Endothelial cell (in vitro differentiated cells): Measurements from ENCODE around the gene SND1. TPM values are rescaled to one million over a fixed set of nuclear protein-coding genes. Genes with fewer than 3 reads are reported as not detected.
A peak's percentile ranks its signal among the peaks of the same experiment; 100 is the strongest.

Source experiments
- DNase-seq: peaks from one replicate; pipeline ENCODE4 v3.0.0; 2021; ENCODE audit warnings: low spot score
- H3K27ac Mint-ChIP-seq: one replicate; pipeline ENCODE4 v1.8.0; 2021; ENCODE audit warnings: mixed read lengths, inconsistent platforms; ENCODE audit not compliant: unreplicated experiment
- H3K27me3 Mint-ChIP-seq: one replicate; pipeline ENCODE4 v1.8.0; 2021; ENCODE audit warnings: mild to moderate bottlenecking, moderate library complexity, mixed read lengths, inconsistent platforms; ENCODE audit not compliant: unreplicated experiment
- H3K36me3 Mint-ChIP-seq: one replicate; pipeline ENCODE4 v1.8.0; 2021; ENCODE audit warnings: mild to moderate bottlenecking, low read depth, mixed read lengths, inconsistent platforms; ENCODE audit not compliant: unreplicated experiment
- H3K4me1 Mint-ChIP-seq: one replicate; pipeline ENCODE4 v1.8.0; 2021; ENCODE audit warnings: mild to moderate bottlenecking, mixed read lengths, inconsistent platforms; ENCODE audit not compliant: unreplicated experiment
- H3K4me3 Mint-ChIP-seq: one replicate; pipeline ENCODE4 v1.8.0; 2021; ENCODE audit warnings: mild to moderate bottlenecking, mixed read lengths, inconsistent platforms; ENCODE audit not compliant: unreplicated experiment
- H3K9me3 Mint-ChIP-seq: one replicate; pipeline ENCODE4 v1.8.0; 2021; ENCODE audit warnings: mixed read lengths, inconsistent platforms; ENCODE audit not compliant: unreplicated experiment
- total RNA-seq: library from RNA; stranded (reverse); fragmentation: NEBNext Ultra II Directional; extraction: Animal tissue kit (Norgen Biotek cat#: 25700); gene quantifications from one replicate; pipeline ENCODE4 v1.2.1, GENCODE V29; 2021; ENCODE audit not compliant: unreplicated experiment
- TF ChIP-seq, protein P1 (sequence below): fragments of 200-600 bp; sonication (generic); IDR thresholded peaks from one replicate; pipeline ENCODE4 v1.5.0; 2021; ENCODE audit warnings: antibody characterized with exemption; ENCODE audit not compliant: unreplicated experiment

The SND1 gene
- total RNA-seq, 1 donor from 2014 or later = 375 TPM

- DNase-seq = no peak
- Mint-ChIP-seq H3K9me3 (no peaks in the 10 kb centered on the region), H3K4me1 (peaks cover 65% of the 10 kb centered on the region), H3K36me3 (peaks cover 54% of the 10 kb centered on the region), H3K27me3 (peaks cover 24% of the 10 kb centered on the region), H3K27ac (peak overlapping the region; percentile 45), H3K4me3 (peak overlapping the region; percentile 45)
- TF ChIP-seq, protein P1, sequence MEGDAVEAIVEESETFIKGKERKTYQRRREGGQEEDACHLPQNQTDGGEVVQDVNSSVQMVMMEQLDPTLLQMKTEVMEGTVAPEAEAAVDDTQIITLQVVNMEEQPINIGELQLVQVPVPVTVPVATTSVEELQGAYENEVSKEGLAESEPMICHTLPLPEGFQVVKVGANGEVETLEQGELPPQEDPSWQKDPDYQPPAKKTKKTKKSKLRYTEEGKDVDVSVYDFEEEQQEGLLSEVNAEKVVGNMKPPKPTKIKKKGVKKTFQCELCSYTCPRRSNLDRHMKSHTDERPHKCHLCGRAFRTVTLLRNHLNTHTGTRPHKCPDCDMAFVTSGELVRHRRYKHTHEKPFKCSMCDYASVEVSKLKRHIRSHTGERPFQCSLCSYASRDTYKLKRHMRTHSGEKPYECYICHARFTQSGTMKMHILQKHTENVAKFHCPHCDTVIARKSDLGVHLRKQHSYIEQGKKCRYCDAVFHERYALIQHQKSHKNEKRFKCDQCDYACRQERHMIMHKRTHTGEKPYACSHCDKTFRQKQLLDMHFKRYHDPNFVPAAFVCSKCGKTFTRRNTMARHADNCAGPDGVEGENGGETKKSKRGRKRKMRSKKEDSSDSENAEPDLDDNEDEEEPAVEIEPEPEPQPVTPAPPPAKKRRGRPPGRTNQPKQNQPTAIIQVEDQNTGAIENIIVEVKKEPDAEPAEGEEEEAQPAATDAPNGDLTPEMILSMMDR = no peak
These were observed 345.4 kb downstream of the SND1 start for GRCh38 chr7:127997226-127997922.

GRCh38 chr7:127998671-127999070 is 346.7 kb downstream of the SND1 start:
- H3K4me1 Mint-ChIP-seq = peaks cover 60% of the 10 kb centered on the region
- H3K4me3 Mint-ChIP-seq = no peak overlapping the region
- TF ChIP-seq, protein P1 = no peak
- no peak for DNase-seq
- peaks cover 26% of the 10 kb centered on the region for H3K27me3 Mint-ChIP-seq
- H3K36me3 Mint-ChIP-seq = peaks cover 49% of the 10 kb centered on the region
- no peak overlapping the region for H3K27ac Mint-ChIP-seq
- no peaks in the 10 kb centered on the region for H3K9me3 Mint-ChIP-seq

- peaks cover 65% of the 10 kb centered on the region for H3K4me1 Mint-ChIP-seq
These were observed 348.1 kb downstream of the SND1 start for GRCh38 chr7:128000048-128000447.

GRCh38 chr7:128000854-128001265 is 348.9 kb downstream of the SND1 start:
- Mint-ChIP-seq H3K4me3 (peak overlapping the region; percentile 53), H3K27ac (no peak overlapping the region), H3K27me3 (peaks cover 31% of the 10 kb centered on the region), H3K4me1 (peaks cover 62% of the 10 kb centered on the region), H3K36me3 (peaks cover 58% of the 10 kb centered on the region), H3K9me3 (no peaks in the 10 kb centered on the region)
- TF ChIP-seq, protein P1 = no peak
- no peak for DNase-seq

More at GRCh38 chr7:128000048-128000447, 348.1 kb downstream of the SND1 start:
- H3K27me3 Mint-ChIP-seq = peaks cover 29% of the 10 kb centered on the region
- H3K27ac Mint-ChIP-seq = no peak overlapping the region
- no peaks in the 10 kb centered on the region for H3K9me3 Mint-ChIP-seq
- H3K36me3 Mint-ChIP-seq = peaks cover 54% of the 10 kb centered on the region
- DNase-seq = no peak
- TF ChIP-seq, protein P1 = no peak
- no peak overlapping the region for H3K4me3 Mint-ChIP-seq

DNA sequence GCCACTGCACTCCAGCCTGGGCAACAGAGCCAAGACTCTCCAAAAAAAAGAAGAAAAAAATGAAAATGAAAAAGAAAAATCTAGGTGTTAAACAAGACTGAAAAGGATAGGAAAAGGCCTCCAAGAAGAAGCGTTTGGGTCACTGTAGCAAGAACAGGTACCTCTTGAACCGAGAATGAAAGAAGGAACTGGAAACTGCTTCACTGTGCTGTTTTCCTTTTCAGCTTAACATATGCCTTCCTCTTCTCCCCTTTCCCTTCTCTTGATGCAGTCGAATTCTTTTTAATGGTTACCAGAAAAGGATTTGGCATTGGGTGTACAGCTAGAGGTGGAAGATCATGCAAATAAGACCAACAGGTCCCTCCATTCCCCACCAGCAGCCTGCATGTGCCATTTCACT is 351.2 kb downstream of the SND1 start:
- no peak overlapping the region for H3K27ac Mint-ChIP-seq
- H3K4me3 Mint-ChIP-seq = no peak overlapping the region
- H3K27me3 Mint-ChIP-seq = peaks cover 37% of the 10 kb centered on the region
- peaks cover 64% of the 10 kb centered on the region for H3K36me3 Mint-ChIP-seq
- H3K9me3 Mint-ChIP-seq = no peaks in the 10 kb centered on the region
- peaks cover 51% of the 10 kb centered on the region for H3K4me1 Mint-ChIP-seq
- TF ChIP-seq, protein P1 = no peak
- DNase-seq = no peak
